ENCODE data around the gene SMOC2. TPM values are rescaled to one million over a fixed set of nuclear protein-coding genes. Genes with fewer than 3 reads are reported as not detected.

SMOC2 gene
- total RNA-seq, 1 experiment from 2014 or later, result 0.42 TPM

- Histone ChIP-seq H3K79me2 (ENCODE audit: insufficient read depth, low read length) (no peaks in the 10 kb centered on the region), H3K9ac (ENCODE audit: low read length) (no peak overlapping the region), H4K20me1 (ENCODE audit: insufficient read depth) (no peaks in the 10 kb centered on the region), H3K9me2 (ENCODE audit: insufficient read depth) (no peaks in the 10 kb centered on the region), H3K4me3 (replicated peaks in 1 of 2; ENCODE audit: low read depth in 1 of 2, low read length in 2 of 2) (no peak overlapping the region), H3K36me3 (ENCODE audit: control insufficient read depth in 1 of 2, insufficient read depth in 2 of 2, low read length in 2 of 2) (no peaks in the 10 kb centered on the region), H3K9me3 (ENCODE audit: control insufficient read depth in 1 of 2, insufficient read depth in 1 of 2, low read depth in 1 of 2, low read length in 2 of 2) (no peaks in the 10 kb centered on the region), H3K4me2 (ENCODE audit: low read length) (no peak overlapping the region), H2AFZ (ENCODE audit: low read depth, low read length, poor library complexity, severe bottlenecking) (no peak overlapping the region), H3K27ac (ENCODE audit: low read depth, low read length) (no peak overlapping the region), H3K27me3 (ENCODE audit: insufficient read depth, low read length) (no peaks in the 10 kb centered on the region), H3K4me1 (ENCODE audit: control insufficient read depth in 1 of 2, insufficient read depth in 2 of 2, low read length in 2 of 2) (no peaks in the 10 kb centered on the region)
- TF ChIP-seq SIN3A (IDR thresholded peaks at IDR 0.05; ENCODE audit: low read depth), result no peak
- no peak for TF ChIP-seq ZNF274 (IDR thresholded peaks at IDR 0.05; ENCODE audit: low read depth, low read length)
- TF ChIP-seq TCF7L2 (IDR thresholded peaks at IDR 0.05; ENCODE audit: borderline replicate concordance, extremely low read depth, insufficient read depth, insufficient read length), result no peak
- TF ChIP-seq MAX (IDR thresholded peaks at IDR 0.05), result no peak
- no peak for TF ChIP-seq SRF (IDR thresholded peaks at IDR 0.05; ENCODE audit: low read depth)
- TF ChIP-seq CEBPB (IDR thresholded peaks at IDR 0.05; ENCODE audit: low read depth), result no peak
- TF ChIP-seq YY1 (IDR thresholded peaks at IDR 0.05; ENCODE audit: extremely low read depth, insufficient replicate concordance, low read depth, low read length), result no peak
- TF ChIP-seq ELF1 (IDR thresholded peaks at IDR 0.05; ENCODE audit: borderline replicate concordance, low read depth), result no peak
- no peak for TF ChIP-seq FOSL1 (IDR thresholded peaks at IDR 0.05; ENCODE audit: low read depth)
- TF ChIP-seq CBX3 (IDR thresholded peaks at IDR 0.05; ENCODE audit: low read depth), result no peak
- no peak for TF ChIP-seq CTCF (IDR thresholded peaks at IDR 0.05 in 2 of 3, conservative IDR thresholded peaks at IDR 0.05 in 1 of 3; ENCODE audit: borderline replicate concordance in 1 of 3, insufficient read depth in 1 of 3, low read depth in 2 of 3, low read length in 2 of 3)
- no peak for TF ChIP-seq ATF3 (IDR thresholded peaks at IDR 0.05)
- TF ChIP-seq EZH2 (IDR thresholded peaks at IDR 0.05), result no peak
- TF ChIP-seq RAD21 (IDR thresholded peaks at IDR 0.05; ENCODE audit: low read depth), result no peak
- TF ChIP-seq EZH2phosphoT487 (IDR thresholded peaks at IDR 0.05; ENCODE audit: borderline replicate concordance), result no peak
- TF ChIP-seq JUND (IDR thresholded peaks at IDR 0.05), result no peak
- TF ChIP-seq SP1 (IDR thresholded peaks at IDR 0.05; ENCODE audit: low read depth), result no peak
- no peak for TF ChIP-seq EGR1 (IDR thresholded peaks at IDR 0.05; ENCODE audit: low read depth)
- TF ChIP-seq ZBTB33 (IDR thresholded peaks at IDR 0.05; ENCODE audit: extremely low read depth, insufficient replicate concordance, low read length), result no peak
- ChIA-PET POLR2A (no interaction called here), CTCF (no interaction called here), RAD21 (ENCODE audit: low non-redundant PET in 1 of 2, low total read pairs in 2 of 2, uncharacterized antibody in 2 of 2, unreplicated experiment in 2 of 2) (no interaction called here)
- DNase-seq (ENCODE audit: low read depth, low spot score), result no peak
- intact Hi-C loops (cut with micrococcal nuclease), result no loop called here
- no peak for ATAC-seq
- no TSS peak for BruUV-seq (replicated peaks)
Measured at GRCh38 chr6:168518348-168518745, 77.4 kb downstream of the SMOC2 start.
